Activated CD4-positive, alpha-beta T cell treated with anti-CD3 and anti-CD28 coated beads, Interleukin-2, amount 10 ng/mL, durations not matched to agents 7 days and 5 days (primary cell): Measurements from ENCODE around the gene TMCC3. TPM values are rescaled to one million over a fixed set of nuclear protein-coding genes. Genes with fewer than 3 reads are reported as not detected.

Experiments
- microRNA-seq: library from miRNA; unstranded; fragments of <30 nt; microRNA quantifications from one replicate; pipeline ENCODE4 v1.2.0, GENCODE V29; 2021; ENCODE audit warnings: borderline microRNAs expressed, borderline replicate concordance
- total RNA-seq, 2 experiments: library from RNA; stranded (reverse); gene quantifications; one replicate each; pipeline ENCODE4 v1.2.3, GENCODE V29; 2021

Gene TMCC3
- total RNA-seq, 2 experiments from 2014 or later, result 0.17 to 0.23 TPM

Small RNAs within 50 kb of the gene (microRNA-seq; reads per million reads assigned to microRNA genes)
- gene MIR5700, result not detected

Other genes starting within 250 kb of the TMCC3 start
- 10 to 100 TPM; 14.0 to 17.1 TPM for gene CEP83, start 190.7 kb downstream of the TMCC3 start, total RNA-seq